ENCODE data around the gene TH. TPM values are rescaled to one million over a fixed set of nuclear protein-coding genes. Genes with fewer than 3 reads are reported as not detected.

TH gene
- polyA plus RNA-seq, 1 donor from 2014 or later = 3.6 TPM

GRCh38 chr11:2132874-2133240 lies 38.8 kb downstream of the TH start:
- Histone ChIP-seq H3K4me3 (ENCODE audit: low read length) (no peak overlapping the region), H3K9ac (ENCODE audit: low read length) (no peak overlapping the region), H3F3A (ENCODE audit: insufficient read depth, low read length, poor library complexity, severe bottlenecking) (no peaks in the 10 kb centered on the region), H3K36me3 (ENCODE audit: insufficient read depth, low read length) (no peaks in the 10 kb centered on the region), H3K9me2 (ENCODE audit: insufficient read depth, low read length) (no peaks in the 10 kb centered on the region), H3K27me3 (ENCODE audit: insufficient read depth, low read depth, low read length) (peaks cover 12% of the 10 kb centered on the region), H3K9me3 (ENCODE audit: low read length) (no peaks in the 10 kb centered on the region), H3K79me2 (replicated peaks; ENCODE audit: insufficient read depth, low read length) (no peaks in the 10 kb centered on the region), H2AFZ (ENCODE audit: low read depth, low read length) (no peak overlapping the region), H3K27ac (ENCODE audit: low read length) (no peak overlapping the region), H4K20me1 (ENCODE audit: insufficient read depth) (no peaks in the 10 kb centered on the region), H3K4me2 (ENCODE audit: low read length) (no peak overlapping the region)
- no peak for TF ChIP-seq CTCF (IDR thresholded peaks at IDR 0.05; ENCODE audit: poor library complexity, severe bottlenecking)

GRCh38 chr11:2132246-2132645 lies 39.4 kb downstream of the TH start:
- Histone ChIP-seq H3K9me3 (ENCODE audit: low read length) (no peaks in the 10 kb centered on the region), H3K9me2 (ENCODE audit: insufficient read depth, low read length) (no peaks in the 10 kb centered on the region), H3F3A (ENCODE audit: insufficient read depth, low read length, poor library complexity, severe bottlenecking) (no peaks in the 10 kb centered on the region), H3K27ac (ENCODE audit: low read length) (no peak overlapping the region), H3K79me2 (replicated peaks; ENCODE audit: insufficient read depth, low read length) (no peaks in the 10 kb centered on the region), H3K4me3 (ENCODE audit: low read length) (no peak overlapping the region), H3K36me3 (ENCODE audit: insufficient read depth, low read length) (no peaks in the 10 kb centered on the region), H3K9ac (ENCODE audit: low read length) (no peak overlapping the region), H3K27me3 (ENCODE audit: insufficient read depth, low read depth, low read length) (peaks cover 6% of the 10 kb centered on the region), H3K4me2 (ENCODE audit: low read length) (no peak overlapping the region), H4K20me1 (ENCODE audit: insufficient read depth) (no peaks in the 10 kb centered on the region), H2AFZ (ENCODE audit: low read depth, low read length) (no peak overlapping the region)
- TF ChIP-seq EP300 (conservative IDR thresholded peaks at IDR 0.05; ENCODE audit: poor library complexity, severe bottlenecking) (no peak), MXI1 (conservative IDR thresholded peaks at IDR 0.05; ENCODE audit: poor library complexity, severe bottlenecking) (no peak), EZH2 (IDR thresholded peaks at IDR 0.05; ENCODE audit: borderline replicate concordance, insufficient read depth, low read length, poor library complexity, severe bottlenecking) (no peak), CTCF (IDR thresholded peaks at IDR 0.05; ENCODE audit: poor library complexity, severe bottlenecking) (no peak), REST (IDR thresholded peaks at IDR 0.05; ENCODE audit: borderline replicate concordance) (no peak), TAF1 (IDR thresholded peaks at IDR 0.05; ENCODE audit: low read depth) (no peak), RAD21 (conservative IDR thresholded peaks at IDR 0.05) (no peak), SMC3 (conservative IDR thresholded peaks at IDR 0.05; ENCODE audit: poor library complexity) (no peak), POLR2AphosphoS5 (IDR thresholded peaks at IDR 0.05) (no peak)
